ENCODE results near the gene WDR91. TPM values are rescaled to one million over a fixed set of nuclear protein-coding genes. Genes with fewer than 3 reads are reported as not detected.

The WDR91 gene
- total RNA-seq, 3 donors from 2014 or later = 17.9 to 20.1 (median 19.7) TPM

Other genes starting within 250 kb of the WDR91 start
- gene AGBL3, start 225.0 kb downstream of the WDR91 start, total RNA-seq = 1 to 10 TPM; 1.2 to 2.7 (median 2.1) TPM
- gene TMEM140, start 63.5 kb downstream of the WDR91 start, total RNA-seq = 1 to 10 TPM; 4.2 to 6.6 (median 6.4) TPM
- 10 to 100 TPM; 58.7 to 59.4 (median 59.3) TPM for gene CYREN, start 40.8 kb downstream of the WDR91 start, total RNA-seq
- gene STRA8, start 22.3 kb upstream of the WDR91 start, total RNA-seq = not detected

Measured in activated T-cell treated with anti-CD3 and anti-CD28 coated beads, Interleukin-2, amount 50 U/mL, for 4 hours (primary cell).